ENCODE results near the gene PIPOX.

PIPOX gene

GRCh38 chr17:29048440-29049368, 5.8 kb downstream of the PIPOX start:
- Histone ChIP-seq H3K4me3 (ENCODE audit: low read length in 2 of 2) (no peak overlapping the region), H3K27me3 (ENCODE audit: control insufficient read depth in 1 of 2, insufficient read depth in 2 of 2, low read length in 2 of 2) (no peaks in the 10 kb centered on the region), H3K4me1 (ENCODE audit: control insufficient read depth, insufficient read depth, low read length) (no peaks in the 10 kb centered on the region), H3K36me3 (ENCODE audit: control insufficient read depth in 2 of 2, insufficient read depth in 2 of 2, low read length in 2 of 2) (no peaks in the 10 kb centered on the region), H3K27ac (ENCODE audit: low read length) (no peak overlapping the region), H3K9ac (ENCODE audit: low read length in 2 of 2) (no peak overlapping the region), H3K9me3 (ENCODE audit: control insufficient read depth in 2 of 2, low read length in 2 of 2) (no peaks in the 10 kb centered on the region)

DNA sequence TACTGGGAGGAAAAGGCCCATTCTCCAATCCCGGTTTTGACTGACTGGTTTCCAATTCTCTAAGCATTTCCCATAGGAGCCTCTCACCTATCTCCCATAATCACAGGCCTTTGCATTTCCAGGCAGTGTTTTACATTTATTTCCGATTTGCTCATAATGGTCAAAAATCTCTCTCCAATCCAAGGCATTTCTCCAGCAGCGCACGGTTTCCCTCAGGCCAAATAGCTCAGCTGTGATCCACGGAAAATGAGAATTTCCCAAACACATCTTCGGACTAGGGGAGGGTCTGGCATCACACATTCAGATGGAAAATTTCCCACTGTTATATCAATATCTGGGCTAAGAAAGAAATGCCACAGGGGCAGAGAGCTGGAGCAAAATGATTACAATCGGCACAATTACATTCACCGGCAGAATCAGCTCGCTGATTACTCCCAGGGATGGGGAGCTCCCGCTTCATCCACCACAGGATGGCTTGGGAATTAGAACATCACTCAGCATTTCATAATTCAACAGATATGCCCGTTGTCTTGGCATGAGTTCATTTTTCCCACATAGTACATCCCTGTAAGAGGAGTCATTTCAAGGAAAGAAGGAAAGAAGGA, 6.7 kb downstream of the PIPOX start:
- H3K4me1 ChIP-seq (ENCODE audit: control insufficient read depth, insufficient read depth, low read length) = no peaks in the 10 kb centered on the region
- no peak overlapping the region for H3K27ac ChIP-seq (ENCODE audit: low read length)
- H3K4me3 ChIP-seq (ENCODE audit: low read length in 2 of 2) = no peak overlapping the region
- H3K9ac ChIP-seq (ENCODE audit: low read length in 2 of 2) = no peak overlapping the region
- H3K36me3 ChIP-seq (ENCODE audit: control insufficient read depth in 2 of 2, insufficient read depth in 2 of 2, low read length in 2 of 2) = no peaks in the 10 kb centered on the region
- H3K27me3 ChIP-seq (ENCODE audit: control insufficient read depth in 1 of 2, insufficient read depth in 2 of 2, low read length in 2 of 2) = no peaks in the 10 kb centered on the region
- H3K9me3 ChIP-seq (ENCODE audit: control insufficient read depth in 2 of 2, low read length in 2 of 2) = no peaks in the 10 kb centered on the region

DNA sequence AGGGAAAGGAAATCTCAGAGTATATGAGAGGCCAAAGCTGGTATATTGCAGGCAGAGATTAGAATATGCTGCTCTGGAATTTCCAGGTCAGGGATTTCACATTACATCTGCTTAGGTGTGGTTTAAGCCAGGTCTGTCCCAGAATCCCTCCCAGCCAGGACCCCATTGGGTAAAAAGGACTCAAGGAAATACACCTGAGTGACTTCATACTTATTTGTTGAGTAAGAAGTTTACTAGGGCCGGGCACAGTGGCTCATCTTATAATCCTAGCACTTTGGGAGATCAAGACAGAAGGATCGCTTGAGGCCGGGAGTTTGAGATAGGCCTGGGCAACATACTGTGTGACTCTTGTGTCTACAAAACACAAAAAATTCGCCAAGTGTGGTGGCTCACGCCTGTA, 7.2 kb downstream of the PIPOX start:
- Histone ChIP-seq H3K4me3 (ENCODE audit: low read length in 2 of 2) (no peak overlapping the region), H3K9me3 (ENCODE audit: control insufficient read depth in 2 of 2, low read length in 2 of 2) (no peaks in the 10 kb centered on the region), H3K27ac (ENCODE audit: low read length) (no peak overlapping the region), H3K27me3 (ENCODE audit: control insufficient read depth in 1 of 2, insufficient read depth in 2 of 2, low read length in 2 of 2) (no peaks in the 10 kb centered on the region), H3K9ac (ENCODE audit: low read length in 2 of 2) (no peak overlapping the region), H3K4me1 (ENCODE audit: control insufficient read depth, insufficient read depth, low read length) (no peaks in the 10 kb centered on the region), H3K36me3 (ENCODE audit: control insufficient read depth in 2 of 2, insufficient read depth in 2 of 2, low read length in 2 of 2) (no peaks in the 10 kb centered on the region)

DNA sequence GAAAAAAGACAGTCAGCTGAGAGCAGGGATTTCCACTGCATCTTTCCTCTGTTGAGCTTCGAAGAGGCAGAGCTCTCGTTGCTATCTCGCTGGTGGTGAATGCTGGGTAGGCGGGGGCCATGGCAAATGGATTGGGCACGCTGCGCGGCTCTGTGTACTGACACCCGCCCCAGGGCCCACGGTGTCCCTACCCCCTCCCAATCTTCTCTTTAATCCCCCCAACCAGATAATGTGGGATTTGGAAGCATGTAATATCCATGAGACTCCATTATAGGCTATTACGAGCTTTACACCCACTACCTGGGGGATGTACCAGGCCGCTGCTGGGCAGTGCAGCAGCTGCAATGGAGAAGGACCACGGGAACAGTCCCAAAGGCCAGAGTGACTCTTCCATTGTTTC, 8.3 kb downstream of the PIPOX start:
- H3K9me3 ChIP-seq (ENCODE audit: control insufficient read depth in 2 of 2, low read length in 2 of 2) = no peaks in the 10 kb centered on the region
- no peak overlapping the region for H3K27ac ChIP-seq (ENCODE audit: low read length)
- no peak overlapping the region for H3K4me3 ChIP-seq (ENCODE audit: low read length in 2 of 2)
- no peaks in the 10 kb centered on the region for H3K4me1 ChIP-seq (ENCODE audit: control insufficient read depth, insufficient read depth, low read length)
- H3K36me3 ChIP-seq (ENCODE audit: control insufficient read depth in 2 of 2, insufficient read depth in 2 of 2, low read length in 2 of 2) = no peaks in the 10 kb centered on the region
- no peak overlapping the region for H3K9ac ChIP-seq (ENCODE audit: low read length in 2 of 2)
- H3K27me3 ChIP-seq (ENCODE audit: control insufficient read depth in 1 of 2, insufficient read depth in 2 of 2, low read length in 2 of 2) = no peaks in the 10 kb centered on the region

DNA sequence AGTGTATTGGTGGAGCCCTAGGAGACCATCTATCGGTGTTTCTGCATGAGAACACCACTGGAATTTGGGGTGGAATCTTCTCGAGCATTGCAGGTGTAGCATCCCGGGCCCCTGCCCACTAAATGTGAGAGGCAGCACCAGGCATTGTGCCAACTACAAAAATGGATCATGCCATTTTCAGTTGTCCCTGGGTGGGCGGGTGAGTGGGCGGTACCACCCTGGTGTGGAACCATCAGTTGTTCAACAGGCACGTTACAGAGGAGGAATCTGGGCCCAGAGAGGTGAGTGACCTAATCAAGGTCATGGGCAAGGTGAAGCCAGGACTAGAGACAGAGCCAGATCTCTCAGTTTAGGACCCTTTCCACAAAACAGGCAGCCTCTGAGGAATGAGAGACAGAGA, 8.8 kb downstream of the PIPOX start:
- no peak overlapping the region for H3K9ac ChIP-seq (ENCODE audit: low read length in 2 of 2)
- H3K27ac ChIP-seq (ENCODE audit: low read length) = no peak overlapping the region
- H3K36me3 ChIP-seq (ENCODE audit: control insufficient read depth in 2 of 2, insufficient read depth in 2 of 2, low read length in 2 of 2) = no peaks in the 10 kb centered on the region
- no peaks in the 10 kb centered on the region for H3K9me3 ChIP-seq (ENCODE audit: control insufficient read depth in 2 of 2, low read length in 2 of 2)
- H3K4me3 ChIP-seq (ENCODE audit: low read length in 2 of 2) = no peak overlapping the region
- no peaks in the 10 kb centered on the region for H3K4me1 ChIP-seq (ENCODE audit: control insufficient read depth, insufficient read depth, low read length)
- H3K27me3 ChIP-seq (ENCODE audit: control insufficient read depth in 1 of 2, insufficient read depth in 2 of 2, low read length in 2 of 2) = no peaks in the 10 kb centered on the region

DNA sequence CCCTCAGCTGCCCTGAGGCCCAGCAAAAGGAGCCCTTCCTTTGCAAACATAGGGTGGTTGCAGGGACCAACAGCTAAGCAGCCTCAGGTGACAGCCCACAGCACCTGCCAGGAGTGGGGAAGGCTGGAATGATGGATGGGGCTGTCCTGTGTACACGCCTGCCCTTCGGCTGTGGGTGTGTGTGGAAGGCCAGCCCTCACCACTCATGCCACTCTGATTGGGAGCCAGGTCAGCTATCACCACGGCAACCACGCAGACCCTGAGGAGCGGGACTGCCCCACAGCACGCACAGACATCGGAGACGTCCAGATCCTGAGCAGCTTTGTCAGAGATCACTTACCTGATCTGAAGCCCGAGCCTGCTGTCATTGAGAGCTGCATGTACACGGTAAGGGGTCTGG, 11.9 kb downstream of the PIPOX start:
- H3K9ac ChIP-seq (ENCODE audit: low read length in 2 of 2) = no peak overlapping the region
- no peaks in the 10 kb centered on the region for H3K36me3 ChIP-seq (ENCODE audit: control insufficient read depth in 2 of 2, insufficient read depth in 2 of 2, low read length in 2 of 2)
- no peak overlapping the region for H3K27ac ChIP-seq (ENCODE audit: low read length)
- no peak overlapping the region for H3K4me3 ChIP-seq (ENCODE audit: low read length in 2 of 2)
- H3K4me1 ChIP-seq (ENCODE audit: control insufficient read depth, insufficient read depth, low read length) = no peaks in the 10 kb centered on the region
- no peaks in the 10 kb centered on the region for H3K9me3 ChIP-seq (ENCODE audit: control insufficient read depth in 2 of 2, low read length in 2 of 2)
- no peaks in the 10 kb centered on the region for H3K27me3 ChIP-seq (ENCODE audit: control insufficient read depth in 1 of 2, insufficient read depth in 2 of 2, low read length in 2 of 2)

GRCh38 chr17:29057361-29057760, 14.4 kb downstream of the PIPOX start:
- H3K9ac ChIP-seq (ENCODE audit: low read length in 2 of 2) = no peak overlapping the region
- H3K4me1 ChIP-seq (ENCODE audit: control insufficient read depth, insufficient read depth, low read length) = peaks cover 9% of the 10 kb centered on the region
- H3K27ac ChIP-seq (ENCODE audit: low read length) = no peak overlapping the region
- no peaks in the 10 kb centered on the region for H3K36me3 ChIP-seq (ENCODE audit: control insufficient read depth in 2 of 2, insufficient read depth in 2 of 2, low read length in 2 of 2)
- H3K27me3 ChIP-seq (ENCODE audit: control insufficient read depth in 1 of 2, insufficient read depth in 2 of 2, low read length in 2 of 2) = no peaks in the 10 kb centered on the region
- H3K4me3 ChIP-seq (ENCODE audit: low read length in 2 of 2) = no peak overlapping the region
- no peaks in the 10 kb centered on the region for H3K9me3 ChIP-seq (ENCODE audit: control insufficient read depth in 2 of 2, low read length in 2 of 2)

- Histone ChIP-seq H3K27me3 (ENCODE audit: control insufficient read depth in 1 of 2, insufficient read depth in 2 of 2, low read length in 2 of 2) (no peaks in the 10 kb centered on the region), H3K4me3 (ENCODE audit: low read length in 2 of 2) (no peak overlapping the region), H3K9me3 (ENCODE audit: control insufficient read depth in 2 of 2, low read length in 2 of 2) (no peaks in the 10 kb centered on the region), H3K36me3 (ENCODE audit: control insufficient read depth in 2 of 2, insufficient read depth in 2 of 2, low read length in 2 of 2) (no peaks in the 10 kb centered on the region), H3K4me1 (ENCODE audit: control insufficient read depth, insufficient read depth, low read length) (peaks cover 9% of the 10 kb centered on the region), H3K27ac (ENCODE audit: low read length) (no peak overlapping the region), H3K9ac (ENCODE audit: low read length in 2 of 2) (no peak overlapping the region)
These were observed 15.4 kb downstream of the PIPOX start for GRCh38 chr17:29058391-29058790.

DNA sequence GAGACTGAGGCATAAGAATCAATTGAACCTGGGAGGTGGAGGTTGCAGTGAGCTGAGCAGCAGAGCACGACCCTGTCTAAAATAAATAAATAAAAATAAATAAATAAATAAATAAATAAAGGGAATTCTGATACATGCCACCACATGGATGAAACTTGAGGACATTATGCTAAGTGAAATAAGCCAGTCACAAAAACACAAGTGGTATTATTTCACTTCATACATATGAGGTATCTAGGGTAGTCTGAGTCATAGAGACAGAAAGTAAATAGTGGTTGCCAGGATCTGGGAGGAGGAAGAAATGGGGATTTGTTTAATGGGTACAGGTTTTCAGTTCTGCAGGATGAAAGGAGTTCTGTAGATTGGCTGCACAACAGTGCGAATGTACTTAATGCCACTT, 16.3 kb downstream of the PIPOX start:
- no peak overlapping the region for H3K9ac ChIP-seq (ENCODE audit: low read length in 2 of 2)
- peaks cover 9% of the 10 kb centered on the region for H3K4me1 ChIP-seq (ENCODE audit: control insufficient read depth, insufficient read depth, low read length)
- H3K9me3 ChIP-seq (ENCODE audit: control insufficient read depth in 2 of 2, low read length in 2 of 2) = no peaks in the 10 kb centered on the region
- peaks cover 0 to 2% of the 10 kb centered on the region in 2 donors for H3K27me3 ChIP-seq (ENCODE audit: control insufficient read depth in 1 of 2, insufficient read depth in 2 of 2, low read length in 2 of 2)
- no peak overlapping the region for H3K4me3 ChIP-seq (ENCODE audit: low read length in 2 of 2)
- H3K36me3 ChIP-seq (ENCODE audit: control insufficient read depth in 2 of 2, insufficient read depth in 2 of 2, low read length in 2 of 2) = no peaks in the 10 kb centered on the region
- H3K27ac ChIP-seq (ENCODE audit: low read length) = no peak overlapping the region

DNA sequence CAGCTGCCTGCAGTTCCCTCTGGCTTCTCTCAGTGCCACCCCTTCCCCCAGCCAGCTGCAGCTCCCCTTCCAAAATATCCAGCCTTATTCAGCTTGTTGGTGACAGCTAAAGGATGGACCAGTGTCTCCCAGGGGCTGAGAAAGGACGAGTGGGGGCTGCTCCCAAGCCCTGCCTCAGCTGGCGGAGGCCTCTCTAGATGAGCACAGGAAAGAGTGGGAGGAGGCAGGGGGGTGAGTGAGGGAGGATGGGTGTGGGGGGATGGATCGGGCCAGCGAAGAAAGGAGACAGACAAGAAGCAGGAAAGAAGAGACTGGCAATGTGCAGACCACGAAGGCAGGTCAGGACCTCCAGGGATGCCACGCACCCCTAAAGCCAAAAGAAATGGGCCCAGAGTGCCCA, 17.5 kb downstream of the PIPOX start:
- no peak overlapping the region for H3K4me3 ChIP-seq (ENCODE audit: low read length in 2 of 2)
- no peaks in the 10 kb centered on the region for H3K36me3 ChIP-seq (ENCODE audit: control insufficient read depth in 2 of 2, insufficient read depth in 2 of 2, low read length in 2 of 2)
- H3K4me1 ChIP-seq (ENCODE audit: control insufficient read depth, insufficient read depth, low read length) = peaks cover 9% of the 10 kb centered on the region
- no peak overlapping the region for H3K27ac ChIP-seq (ENCODE audit: low read length)
- H3K9ac ChIP-seq (ENCODE audit: low read length in 2 of 2) = no peak overlapping the region
- H3K9me3 ChIP-seq (ENCODE audit: control insufficient read depth in 2 of 2, low read length in 2 of 2) = no peaks in the 10 kb centered on the region
- H3K27me3 ChIP-seq (ENCODE audit: control insufficient read depth in 1 of 2, insufficient read depth in 2 of 2, low read length in 2 of 2) = peaks cover 4 to 6% of the 10 kb centered on the region in 2 donors

GRCh38 chr17:29061036-29061435, 18.1 kb downstream of the PIPOX start:
- Histone ChIP-seq H3K27me3 (ENCODE audit: control insufficient read depth in 1 of 2, insufficient read depth in 2 of 2, low read length in 2 of 2) (peaks cover 4 to 8% of the 10 kb centered on the region in 2 donors), H3K4me1 (ENCODE audit: control insufficient read depth, insufficient read depth, low read length) (peaks cover 9% of the 10 kb centered on the region), H3K9ac (ENCODE audit: low read length in 2 of 2) (no peak overlapping the region), H3K27ac (ENCODE audit: low read length) (no peak overlapping the region), H3K9me3 (ENCODE audit: control insufficient read depth in 2 of 2, low read length in 2 of 2) (no peaks in the 10 kb centered on the region), H3K4me3 (ENCODE audit: low read length in 2 of 2) (no peak overlapping the region), H3K36me3 (ENCODE audit: control insufficient read depth in 2 of 2, insufficient read depth in 2 of 2, low read length in 2 of 2) (no peaks in the 10 kb centered on the region)

Data from stomach smooth muscle (tissue), 2 donors.